ENCODE measurements around the gene ARHGEF19.

ARHGEF19 gene

GRCh38 chr1:16189003-16189402 lies 23.4 kb downstream of the ARHGEF19 start:
- H3K4me3 ChIP-seq (ENCODE audit: low read length in 2 of 2), result no peak overlapping the region
- H3K4me1 ChIP-seq (ENCODE audit: control insufficient read depth, insufficient read depth, low read length), result peaks cover 28% of the 10 kb centered on the region
- peaks cover 0 to 3% of the 10 kb centered on the region in 2 donors for H3K27me3 ChIP-seq (ENCODE audit: control insufficient read depth in 1 of 2, insufficient read depth in 2 of 2, low read length in 2 of 2)
- no peaks in the 10 kb centered on the region for H3K36me3 ChIP-seq (ENCODE audit: control insufficient read depth in 2 of 2, insufficient read depth in 2 of 2, low read length in 2 of 2)
- H3K9ac ChIP-seq (ENCODE audit: low read length in 2 of 2), result no peak overlapping the region
- no peaks in the 10 kb centered on the region for H3K9me3 ChIP-seq (ENCODE audit: control insufficient read depth in 2 of 2, low read length in 2 of 2)
- H3K27ac ChIP-seq (ENCODE audit: low read length), result no peak overlapping the region

- Histone ChIP-seq H3K4me3 (ENCODE audit: low read length in 2 of 2) (no peak overlapping the region), H3K9me3 (ENCODE audit: control insufficient read depth in 2 of 2, low read length in 2 of 2) (no peaks in the 10 kb centered on the region), H3K27me3 (ENCODE audit: control insufficient read depth in 1 of 2, insufficient read depth in 2 of 2, low read length in 2 of 2) (peaks cover 0 to 3% of the 10 kb centered on the region in 2 donors), H3K36me3 (ENCODE audit: control insufficient read depth in 2 of 2, insufficient read depth in 2 of 2, low read length in 2 of 2) (no peaks in the 10 kb centered on the region), H3K9ac (ENCODE audit: low read length in 2 of 2) (no peak overlapping the region), H3K27ac (ENCODE audit: low read length) (no peak overlapping the region), H3K4me1 (ENCODE audit: control insufficient read depth, insufficient read depth, low read length) (peaks cover 28% of the 10 kb centered on the region)
These were observed 24.6 kb downstream of the ARHGEF19 start for GRCh38 chr1:16187748-16188401.

- Histone ChIP-seq H3K4me3 (ENCODE audit: low read length in 2 of 2) (no peak overlapping the region), H3K27ac (ENCODE audit: low read length) (no peak overlapping the region), H3K9ac (ENCODE audit: low read length in 2 of 2) (no peak overlapping the region), H3K9me3 (ENCODE audit: control insufficient read depth in 2 of 2, low read length in 2 of 2) (no peaks in the 10 kb centered on the region), H3K27me3 (ENCODE audit: control insufficient read depth in 1 of 2, insufficient read depth in 2 of 2, low read length in 2 of 2) (peaks cover 0 to 3% of the 10 kb centered on the region in 2 donors), H3K4me1 (ENCODE audit: control insufficient read depth, insufficient read depth, low read length) (peaks cover 34% of the 10 kb centered on the region), H3K36me3 (ENCODE audit: control insufficient read depth in 2 of 2, insufficient read depth in 2 of 2, low read length in 2 of 2) (no peaks in the 10 kb centered on the region)
These were observed 25.7 kb downstream of the ARHGEF19 start for GRCh38 chr1:16186655-16187235.

- H3K9me3 ChIP-seq (ENCODE audit: control insufficient read depth in 2 of 2, low read length in 2 of 2), result no peaks in the 10 kb centered on the region
- H3K27ac ChIP-seq (ENCODE audit: low read length), result no peak overlapping the region
- H3K9ac ChIP-seq (ENCODE audit: low read length in 2 of 2), result no peak overlapping the region
- peaks cover 35% of the 10 kb centered on the region for H3K4me1 ChIP-seq (ENCODE audit: control insufficient read depth, insufficient read depth, low read length)
- no peaks in the 10 kb centered on the region for H3K36me3 ChIP-seq (ENCODE audit: control insufficient read depth in 2 of 2, insufficient read depth in 2 of 2, low read length in 2 of 2)
- peaks cover 0 to 3% of the 10 kb centered on the region in 2 donors for H3K27me3 ChIP-seq (ENCODE audit: control insufficient read depth in 1 of 2, insufficient read depth in 2 of 2, low read length in 2 of 2)
- no peak overlapping the region for H3K4me3 ChIP-seq (ENCODE audit: low read length in 2 of 2)
These were observed 27.7 kb downstream of the ARHGEF19 start for GRCh38 chr1:16184557-16185303.

- no peak overlapping the region for H3K27ac ChIP-seq (ENCODE audit: low read length)
- no peaks in the 10 kb centered on the region for H3K9me3 ChIP-seq (ENCODE audit: control insufficient read depth in 2 of 2, low read length in 2 of 2)
- no peak overlapping the region for H3K9ac ChIP-seq (ENCODE audit: low read length in 2 of 2)
- H3K4me1 ChIP-seq (ENCODE audit: control insufficient read depth, insufficient read depth, low read length), result peaks cover 30% of the 10 kb centered on the region
- H3K4me3 ChIP-seq (ENCODE audit: low read length in 2 of 2), result no peak overlapping the region
- H3K27me3 ChIP-seq (ENCODE audit: control insufficient read depth in 1 of 2, insufficient read depth in 2 of 2, low read length in 2 of 2), result peaks cover 0 to under 1% of the 10 kb centered on the region in 2 donors
- H3K36me3 ChIP-seq (ENCODE audit: control insufficient read depth in 2 of 2, insufficient read depth in 2 of 2, low read length in 2 of 2), result no peaks in the 10 kb centered on the region
These were observed 28.5 kb downstream of the ARHGEF19 start for GRCh38 chr1:16183765-16184556.

- Histone ChIP-seq H3K9ac (ENCODE audit: low read length in 2 of 2) (no peak overlapping the region), H3K27ac (ENCODE audit: low read length) (no peak overlapping the region), H3K4me1 (ENCODE audit: control insufficient read depth, insufficient read depth, low read length) (peaks cover 30% of the 10 kb centered on the region), H3K27me3 (ENCODE audit: control insufficient read depth in 1 of 2, insufficient read depth in 2 of 2, low read length in 2 of 2) (no peaks in the 10 kb centered on the region), H3K9me3 (ENCODE audit: control insufficient read depth in 2 of 2, low read length in 2 of 2) (no peaks in the 10 kb centered on the region), H3K4me3 (ENCODE audit: low read length in 2 of 2) (no peak overlapping the region), H3K36me3 (ENCODE audit: control insufficient read depth in 2 of 2, insufficient read depth in 2 of 2, low read length in 2 of 2) (no peaks in the 10 kb centered on the region)
These were observed 29.3 kb downstream of the ARHGEF19 start for GRCh38 chr1:16183179-16183578.

GRCh38 chr1:16181887-16182719 lies 30.3 kb downstream of the ARHGEF19 start:
- Histone ChIP-seq H3K36me3 (ENCODE audit: control insufficient read depth in 2 of 2, insufficient read depth in 2 of 2, low read length in 2 of 2) (no peaks in the 10 kb centered on the region), H3K4me1 (ENCODE audit: control insufficient read depth, insufficient read depth, low read length) (peaks cover 37% of the 10 kb centered on the region), H3K27ac (ENCODE audit: low read length) (peak overlapping the region; percentile 87), H3K4me3 (ENCODE audit: low read length in 2 of 2) (peak overlapping the region in 1 of 2 donors; percentile 40), H3K9ac (ENCODE audit: low read length in 2 of 2) (peak overlapping the region; percentile 11 to 72), H3K27me3 (ENCODE audit: control insufficient read depth in 1 of 2, insufficient read depth in 2 of 2, low read length in 2 of 2) (no peaks in the 10 kb centered on the region), H3K9me3 (ENCODE audit: control insufficient read depth in 2 of 2, low read length in 2 of 2) (no peaks in the 10 kb centered on the region)

GRCh38 chr1:16180291-16180824 lies 32.1 kb downstream of the ARHGEF19 start:
- peaks cover 54% of the 10 kb centered on the region for H3K4me1 ChIP-seq (ENCODE audit: control insufficient read depth, insufficient read depth, low read length)
- no peaks in the 10 kb centered on the region for H3K27me3 ChIP-seq (ENCODE audit: control insufficient read depth in 1 of 2, insufficient read depth in 2 of 2, low read length in 2 of 2)
- H3K36me3 ChIP-seq (ENCODE audit: control insufficient read depth in 2 of 2, insufficient read depth in 2 of 2, low read length in 2 of 2), result no peaks in the 10 kb centered on the region
- H3K4me3 ChIP-seq (ENCODE audit: low read length in 2 of 2), result no peak overlapping the region
- no peaks in the 10 kb centered on the region for H3K9me3 ChIP-seq (ENCODE audit: control insufficient read depth in 2 of 2, low read length in 2 of 2)
- no peak overlapping the region for H3K9ac ChIP-seq (ENCODE audit: low read length in 2 of 2)
- H3K27ac ChIP-seq (ENCODE audit: low read length), result no peak overlapping the region

GRCh38 chr1:16178596-16179497 lies 33.6 kb downstream of the ARHGEF19 start:
- Histone ChIP-seq H3K4me3 (ENCODE audit: low read length in 2 of 2) (no peak overlapping the region), H3K9me3 (ENCODE audit: control insufficient read depth in 2 of 2, low read length in 2 of 2) (no peaks in the 10 kb centered on the region), H3K9ac (ENCODE audit: low read length in 2 of 2) (no peak overlapping the region), H3K36me3 (ENCODE audit: control insufficient read depth in 2 of 2, insufficient read depth in 2 of 2, low read length in 2 of 2) (no peaks in the 10 kb centered on the region), H3K27ac (ENCODE audit: low read length) (peak overlapping the region; percentile 49), H3K27me3 (ENCODE audit: control insufficient read depth in 1 of 2, insufficient read depth in 2 of 2, low read length in 2 of 2) (no peaks in the 10 kb centered on the region), H3K4me1 (ENCODE audit: control insufficient read depth, insufficient read depth, low read length) (peaks cover 69% of the 10 kb centered on the region)

Measured in stomach smooth muscle (tissue), 2 donors.